ENCODE results near the gene PURA. TPM values are rescaled to one million over a fixed set of nuclear protein-coding genes. Genes with fewer than 3 reads are reported as not detected.

PURA gene
- total and polyA plus RNA-seq, 2 donors (not counting 1 experiment from before 2014, with no cell fraction given): 2.2 to 23.5 TPM

GRCh38 chr5:140076142-140076541, 37.8 kb upstream of the PURA start:
- ChIA-PET POLR2A (no interaction called here), CTCF (interaction anchor here (0.9 to 13.6 kb wide), 5 partner anchors 9 to 76 kb away, joined by 3 to 513 read pairs (median 4); no protein-coding TSS in a partner anchor)
- Mint-ChIP-seq H3K27ac (no peak overlapping the region), H3K4me3 (no peak overlapping the region), H3K4me1 (no peaks in the 10 kb centered on the region), H3K27me3 (peaks cover 28% of the 10 kb centered on the region), H3K9me3 (ENCODE audit: insufficient read depth) (no peaks in the 10 kb centered on the region)
- H4K20me1 ChIP-seq (ENCODE audit: control insufficient read depth, insufficient read depth, low read length, poor library complexity, severe bottlenecking): no peaks in the 10 kb centered on the region
- no peaks in the 10 kb centered on the region for H3K9me3 ChIP-seq (ENCODE audit: control extremely low read depth in 1 of 3, control insufficient read depth in 2 of 3, insufficient read depth in 1 of 3, low read length in 2 of 3)
- no peaks in the 10 kb centered on the region for H3K4me1 ChIP-seq (ENCODE audit: control insufficient read depth in 2 of 2, insufficient read depth in 2 of 2, low read length in 2 of 2)
- WGBS (ENCODE audit: insufficient coverage): no CpG with 5 or more reads among the region's 1 CpG
- intact Hi-C loops (cut with micrococcal nuclease): no loop called here
- H3K27ac ChIP-seq (ENCODE audit: low read length in 2 of 2): no peak overlapping the region
- DNase-seq: no peak
- H3K79me2 ChIP-seq (ENCODE audit: control insufficient read depth, insufficient read depth, low read length): no peaks in the 10 kb centered on the region
- no peak for ATAC-seq (ENCODE audit: low read depth)
- H3K27me3 ChIP-seq (replicated peaks in 1 of 4; ENCODE audit: control extremely low read depth in 1 of 4, control insufficient read depth in 3 of 4, insufficient read depth in 4 of 4, low read length in 3 of 4): peaks cover 0 to 17% (median 6%) of the 10 kb centered on the region in 4 experiments
- H3K9ac ChIP-seq (ENCODE audit: low read length): no peak overlapping the region
- TF ChIP-seq, protein P1, sequence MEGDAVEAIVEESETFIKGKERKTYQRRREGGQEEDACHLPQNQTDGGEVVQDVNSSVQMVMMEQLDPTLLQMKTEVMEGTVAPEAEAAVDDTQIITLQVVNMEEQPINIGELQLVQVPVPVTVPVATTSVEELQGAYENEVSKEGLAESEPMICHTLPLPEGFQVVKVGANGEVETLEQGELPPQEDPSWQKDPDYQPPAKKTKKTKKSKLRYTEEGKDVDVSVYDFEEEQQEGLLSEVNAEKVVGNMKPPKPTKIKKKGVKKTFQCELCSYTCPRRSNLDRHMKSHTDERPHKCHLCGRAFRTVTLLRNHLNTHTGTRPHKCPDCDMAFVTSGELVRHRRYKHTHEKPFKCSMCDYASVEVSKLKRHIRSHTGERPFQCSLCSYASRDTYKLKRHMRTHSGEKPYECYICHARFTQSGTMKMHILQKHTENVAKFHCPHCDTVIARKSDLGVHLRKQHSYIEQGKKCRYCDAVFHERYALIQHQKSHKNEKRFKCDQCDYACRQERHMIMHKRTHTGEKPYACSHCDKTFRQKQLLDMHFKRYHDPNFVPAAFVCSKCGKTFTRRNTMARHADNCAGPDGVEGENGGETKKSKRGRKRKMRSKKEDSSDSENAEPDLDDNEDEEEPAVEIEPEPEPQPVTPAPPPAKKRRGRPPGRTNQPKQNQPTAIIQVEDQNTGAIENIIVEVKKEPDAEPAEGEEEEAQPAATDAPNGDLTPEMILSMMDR (IDR thresholded peaks at IDR 0.05): no peak
- TF ChIP-seq EZH2 (IDR thresholded peaks at IDR 0.05; ENCODE audit: borderline replicate concordance, insufficient read depth, low read depth, low read length, poor library complexity, severe bottlenecking): no peak
- no peaks in the 10 kb centered on the region for H3K36me3 ChIP-seq (replicated peaks in 1 of 2; ENCODE audit: control extremely low read depth in 1 of 2, control insufficient read depth in 1 of 2, extremely low read depth in 1 of 2, insufficient read depth in 2 of 2, low read length in 1 of 2)
- no peak overlapping the region for H2AFZ ChIP-seq (ENCODE audit: insufficient read depth, low read depth, low read length, poor library complexity, severe bottlenecking)
- H3K4me3 ChIP-seq (ENCODE audit: control extremely low read depth in 1 of 5, extremely low read depth in 1 of 5, insufficient read depth in 1 of 5, low read depth in 2 of 5, low read length in 4 of 5): no peak overlapping the region
- H3K4me2 ChIP-seq (replicated peaks; ENCODE audit: low read depth, low read length, poor library complexity, severe bottlenecking): no peak overlapping the region

DNA sequence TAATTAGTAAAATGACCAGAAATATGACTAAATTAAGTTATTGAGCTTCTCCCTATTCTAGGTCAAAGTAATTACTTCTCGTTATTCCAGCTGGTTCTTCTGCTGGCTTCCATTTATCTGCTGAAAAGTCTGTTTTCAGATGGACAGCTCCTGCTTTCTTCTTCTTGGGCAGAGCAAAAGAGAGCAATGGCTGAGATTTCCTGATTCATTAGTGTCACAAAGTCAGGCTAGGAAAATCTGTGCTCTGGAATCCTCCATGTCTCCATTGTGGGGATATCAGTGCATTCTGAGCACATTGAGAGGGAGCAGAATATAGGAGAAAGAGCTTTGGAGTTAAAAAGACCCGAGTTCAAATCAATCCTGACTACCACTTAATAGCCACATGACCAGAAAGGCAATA, 37.1 kb upstream of the PURA start:
- H3K4me3 ChIP-seq (ENCODE audit: control extremely low read depth in 1 of 5, extremely low read depth in 1 of 5, insufficient read depth in 1 of 5, low read depth in 2 of 5, low read length in 4 of 5): no peak overlapping the region
- DNase-seq (no peak), ATAC-seq (ENCODE audit: low read depth) (no peak)
- no peaks in the 10 kb centered on the region for H3K36me3 ChIP-seq (replicated peaks in 1 of 2; ENCODE audit: control extremely low read depth in 1 of 2, control insufficient read depth in 1 of 2, extremely low read depth in 1 of 2, insufficient read depth in 2 of 2, low read length in 1 of 2)
- H2AFZ ChIP-seq (ENCODE audit: insufficient read depth, low read depth, low read length, poor library complexity, severe bottlenecking): no peak overlapping the region
- TF ChIP-seq, protein P1 (IDR thresholded peaks at IDR 0.05): no peak
- no peak for TF ChIP-seq EZH2 (IDR thresholded peaks at IDR 0.05; ENCODE audit: borderline replicate concordance, insufficient read depth, low read depth, low read length, poor library complexity, severe bottlenecking)
- no peaks in the 10 kb centered on the region for H3K4me1 Mint-ChIP-seq
- peaks cover 28% of the 10 kb centered on the region for H3K27me3 Mint-ChIP-seq
- CTCF ChIA-PET: interaction anchor here (0.9 to 13.6 kb wide), 4 partner anchors 10 to 75 kb away, joined by 3 to 513 read pairs (median 4); no protein-coding TSS in a partner anchor
- no peak overlapping the region for H3K4me3 Mint-ChIP-seq
- POLR2A ChIA-PET: no interaction called here
- H3K9ac ChIP-seq (ENCODE audit: low read length): no peak overlapping the region
- no peak overlapping the region for H3K4me2 ChIP-seq (replicated peaks; ENCODE audit: low read depth, low read length, poor library complexity, severe bottlenecking)
- no peaks in the 10 kb centered on the region for H4K20me1 ChIP-seq (ENCODE audit: control insufficient read depth, insufficient read depth, low read length, poor library complexity, severe bottlenecking)
- intact Hi-C loops (cut with micrococcal nuclease): no loop called here
- peaks cover 0 to 17% (median 6%) of the 10 kb centered on the region in 4 experiments for H3K27me3 ChIP-seq (replicated peaks in 1 of 4; ENCODE audit: control extremely low read depth in 1 of 4, control insufficient read depth in 3 of 4, insufficient read depth in 4 of 4, low read length in 3 of 4)
- no peaks in the 10 kb centered on the region for H3K4me1 ChIP-seq (ENCODE audit: control insufficient read depth in 2 of 2, insufficient read depth in 2 of 2, low read length in 2 of 2)
- no peaks in the 10 kb centered on the region for H3K79me2 ChIP-seq (ENCODE audit: control insufficient read depth, insufficient read depth, low read length)
- H3K9me3 Mint-ChIP-seq (ENCODE audit: insufficient read depth): no peaks in the 10 kb centered on the region
- WGBS (ENCODE audit: insufficient coverage): no CpG with 5 or more reads among the region's 2 CpGs
- H3K9me3 ChIP-seq (ENCODE audit: control extremely low read depth in 1 of 3, control insufficient read depth in 2 of 3, insufficient read depth in 1 of 3, low read length in 2 of 3): no peaks in the 10 kb centered on the region
- no peak overlapping the region for H3K27ac ChIP-seq (ENCODE audit: low read length in 2 of 2)
- no peak overlapping the region for H3K27ac Mint-ChIP-seq

Data from B cell (primary cell).